Measurements from ENCODE around the gene ATP9B.

DNA sequence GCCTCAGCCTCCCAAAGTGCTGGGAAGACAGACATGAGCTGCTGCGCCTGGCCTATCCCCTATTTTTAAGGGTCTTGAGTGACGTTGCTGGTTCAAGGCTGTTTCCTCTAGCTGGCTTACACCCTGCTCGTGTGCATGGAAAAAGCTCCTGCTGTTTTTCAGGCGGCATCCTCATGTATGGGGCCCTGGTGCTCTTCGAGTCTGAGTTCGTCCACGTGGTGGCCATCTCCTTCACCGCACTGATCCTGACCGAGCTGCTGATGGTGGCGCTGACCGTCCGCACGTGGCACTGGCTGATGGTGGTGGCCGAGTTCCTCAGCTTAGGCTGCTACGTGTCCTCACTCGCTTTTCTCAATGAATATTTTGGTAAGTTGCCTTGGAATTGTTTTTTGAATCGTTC lies 304.5 kb downstream of the ATP9B start:
- TF ChIP-seq, protein P1, sequence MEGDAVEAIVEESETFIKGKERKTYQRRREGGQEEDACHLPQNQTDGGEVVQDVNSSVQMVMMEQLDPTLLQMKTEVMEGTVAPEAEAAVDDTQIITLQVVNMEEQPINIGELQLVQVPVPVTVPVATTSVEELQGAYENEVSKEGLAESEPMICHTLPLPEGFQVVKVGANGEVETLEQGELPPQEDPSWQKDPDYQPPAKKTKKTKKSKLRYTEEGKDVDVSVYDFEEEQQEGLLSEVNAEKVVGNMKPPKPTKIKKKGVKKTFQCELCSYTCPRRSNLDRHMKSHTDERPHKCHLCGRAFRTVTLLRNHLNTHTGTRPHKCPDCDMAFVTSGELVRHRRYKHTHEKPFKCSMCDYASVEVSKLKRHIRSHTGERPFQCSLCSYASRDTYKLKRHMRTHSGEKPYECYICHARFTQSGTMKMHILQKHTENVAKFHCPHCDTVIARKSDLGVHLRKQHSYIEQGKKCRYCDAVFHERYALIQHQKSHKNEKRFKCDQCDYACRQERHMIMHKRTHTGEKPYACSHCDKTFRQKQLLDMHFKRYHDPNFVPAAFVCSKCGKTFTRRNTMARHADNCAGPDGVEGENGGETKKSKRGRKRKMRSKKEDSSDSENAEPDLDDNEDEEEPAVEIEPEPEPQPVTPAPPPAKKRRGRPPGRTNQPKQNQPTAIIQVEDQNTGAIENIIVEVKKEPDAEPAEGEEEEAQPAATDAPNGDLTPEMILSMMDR (IDR thresholded peaks at IDR 0.05; ENCODE audit: low read length), result no peak
- TF ChIP-seq EZH2 (optimal IDR thresholded peaks at IDR 0.05; ENCODE audit: low read depth, low read length), result no peak
- TF ChIP-seq EZH2phosphoT487 (IDR thresholded peaks at IDR 0.05; ENCODE audit: low read length), result no peak

All from MM.1S (cell line).